NT2/D1 (cell line): ENCODE data around the gene BHLHE41.

ENCODE experiments used
- YY1 ChIP-seq: IDR thresholded peaks from 2 replicates; pipeline ENCODE4 v1.6.1; 2011; ENCODE audit not compliant: insufficient read length, insufficient read depth
- ZNF274 ChIP-seq: IDR thresholded peaks from 2 replicates; pipeline ENCODE4 v1.6.1; 2011; ENCODE audit warnings: mild to moderate bottlenecking, low read depth, low read length

GRCh38 chr12:26113853-26114719, 10.8 kb downstream of the BHLHE41 start:
- no peak for TF ChIP-seq YY1
- no peak for TF ChIP-seq ZNF274
